Measurements from ENCODE around the gene NLRC5. TPM values are rescaled to one million over a fixed set of nuclear protein-coding genes. Genes with fewer than 3 reads are reported as not detected.
"Not testable (repeated sequence)": the region's sequence is repeated elsewhere in the genome, so short reads cannot be mapped to it uniquely, and the experiment has no call there.

The NLRC5 gene
- total RNA-seq, 3 donors from 2014 or later = 18.4 to 34.4 (median 24.1) TPM

DNA sequence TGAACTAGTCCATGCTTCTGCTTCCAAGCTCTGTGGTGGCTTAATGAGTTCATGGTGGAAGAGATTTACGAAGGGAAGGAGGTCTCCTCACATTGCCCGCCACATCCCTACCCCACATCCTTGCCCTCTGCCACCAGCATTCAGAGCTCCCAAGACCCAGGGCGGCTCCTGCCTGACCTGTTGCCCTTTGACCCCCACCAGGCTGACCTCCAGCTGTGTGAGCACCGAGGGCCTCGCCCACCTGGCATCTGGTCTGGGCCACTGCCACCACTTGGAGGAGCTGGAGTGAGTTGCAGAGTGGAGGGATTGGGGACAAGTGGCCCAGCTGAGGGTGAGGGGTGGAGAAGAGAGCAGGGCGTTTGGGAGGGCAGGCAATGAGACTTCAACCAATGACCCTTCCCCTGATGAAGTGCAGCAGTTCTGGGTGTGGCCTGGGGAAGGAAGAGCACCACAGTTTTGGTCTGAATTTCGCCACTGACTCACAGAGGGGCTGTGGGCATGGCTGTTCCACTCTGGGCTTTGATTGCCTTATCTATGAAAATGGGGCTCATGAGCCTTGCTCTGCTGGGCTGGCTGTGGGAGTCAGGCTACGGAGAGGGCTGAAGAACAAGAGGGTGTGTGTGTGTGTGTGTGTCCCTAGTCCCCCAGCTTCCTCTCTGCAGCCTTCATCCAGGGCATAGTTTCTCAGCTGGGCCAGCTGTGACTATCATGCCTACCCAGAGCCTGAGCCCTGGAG lies 80.4 kb downstream of the NLRC5 start:
- H3K4me1 ChIP-seq = no peaks in the 10 kb centered on the region
- H3K36me3 ChIP-seq = no peaks in the 10 kb centered on the region
- no peaks in the 10 kb centered on the region for H3K9me3 ChIP-seq
- DNase-seq (ENCODE audit: low spot score in 2 of 2) = no peak
- no peak overlapping the region for H3K27ac ChIP-seq
- H3K27me3 ChIP-seq = no peaks in the 10 kb centered on the region
- H3K4me3 ChIP-seq = no peak overlapping the region
- intact Hi-C loops (cut with DNase I; ENCODE audit: low total_unique reads) = loop anchor here (5.0 kb wide), 1 partner anchor 193 kb away; no protein-coding TSS in a partner anchor
- TF ChIP-seq POLR2AphosphoS5 (IDR thresholded peaks at IDR 0.05) (no peak), POLR2A (IDR thresholded peaks at IDR 0.05) (no peak)

DNA sequence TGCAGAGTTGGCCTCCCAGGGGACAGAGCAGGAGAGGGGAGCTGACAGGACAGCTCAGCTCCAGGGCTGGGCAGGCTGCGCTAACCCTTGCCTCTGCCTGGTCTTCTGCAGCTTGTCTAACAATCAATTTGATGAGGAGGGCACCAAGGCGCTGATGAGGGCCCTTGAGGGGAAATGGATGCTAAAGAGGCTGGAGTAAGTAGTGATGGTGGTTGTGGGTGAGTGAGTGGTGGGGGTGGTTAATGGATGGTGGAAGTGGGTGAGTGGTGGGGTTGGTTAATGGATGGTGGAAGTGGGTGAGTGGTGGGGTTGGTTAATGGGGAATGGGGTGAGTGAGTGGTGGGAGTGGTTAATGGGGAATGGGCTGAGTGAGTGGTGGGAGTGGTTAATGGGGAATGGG lies 81.1 kb downstream of the NLRC5 start:
- no peaks in the 10 kb centered on the region for H3K4me1 ChIP-seq
- H3K4me3 ChIP-seq = no peak overlapping the region
- H3K36me3 ChIP-seq = no peaks in the 10 kb centered on the region
- H3K27me3 ChIP-seq = no peaks in the 10 kb centered on the region
- intact Hi-C loops (cut with DNase I; ENCODE audit: low total_unique reads) = loop anchor here (5.0 kb wide), 1 partner anchor 193 kb away; no protein-coding TSS in a partner anchor
- TF ChIP-seq POLR2AphosphoS5 (IDR thresholded peaks at IDR 0.05) (no peak), POLR2A (IDR thresholded peaks at IDR 0.05) (no peak)
- TF ChIP-seq, protein P1, sequence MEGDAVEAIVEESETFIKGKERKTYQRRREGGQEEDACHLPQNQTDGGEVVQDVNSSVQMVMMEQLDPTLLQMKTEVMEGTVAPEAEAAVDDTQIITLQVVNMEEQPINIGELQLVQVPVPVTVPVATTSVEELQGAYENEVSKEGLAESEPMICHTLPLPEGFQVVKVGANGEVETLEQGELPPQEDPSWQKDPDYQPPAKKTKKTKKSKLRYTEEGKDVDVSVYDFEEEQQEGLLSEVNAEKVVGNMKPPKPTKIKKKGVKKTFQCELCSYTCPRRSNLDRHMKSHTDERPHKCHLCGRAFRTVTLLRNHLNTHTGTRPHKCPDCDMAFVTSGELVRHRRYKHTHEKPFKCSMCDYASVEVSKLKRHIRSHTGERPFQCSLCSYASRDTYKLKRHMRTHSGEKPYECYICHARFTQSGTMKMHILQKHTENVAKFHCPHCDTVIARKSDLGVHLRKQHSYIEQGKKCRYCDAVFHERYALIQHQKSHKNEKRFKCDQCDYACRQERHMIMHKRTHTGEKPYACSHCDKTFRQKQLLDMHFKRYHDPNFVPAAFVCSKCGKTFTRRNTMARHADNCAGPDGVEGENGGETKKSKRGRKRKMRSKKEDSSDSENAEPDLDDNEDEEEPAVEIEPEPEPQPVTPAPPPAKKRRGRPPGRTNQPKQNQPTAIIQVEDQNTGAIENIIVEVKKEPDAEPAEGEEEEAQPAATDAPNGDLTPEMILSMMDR (IDR thresholded peaks at IDR 0.05) = no peak
- no peak for DNase-seq (ENCODE audit: low spot score in 2 of 2)
- no peaks in the 10 kb centered on the region for H3K9me3 ChIP-seq
- H3K27ac ChIP-seq = no peak overlapping the region

DNA sequence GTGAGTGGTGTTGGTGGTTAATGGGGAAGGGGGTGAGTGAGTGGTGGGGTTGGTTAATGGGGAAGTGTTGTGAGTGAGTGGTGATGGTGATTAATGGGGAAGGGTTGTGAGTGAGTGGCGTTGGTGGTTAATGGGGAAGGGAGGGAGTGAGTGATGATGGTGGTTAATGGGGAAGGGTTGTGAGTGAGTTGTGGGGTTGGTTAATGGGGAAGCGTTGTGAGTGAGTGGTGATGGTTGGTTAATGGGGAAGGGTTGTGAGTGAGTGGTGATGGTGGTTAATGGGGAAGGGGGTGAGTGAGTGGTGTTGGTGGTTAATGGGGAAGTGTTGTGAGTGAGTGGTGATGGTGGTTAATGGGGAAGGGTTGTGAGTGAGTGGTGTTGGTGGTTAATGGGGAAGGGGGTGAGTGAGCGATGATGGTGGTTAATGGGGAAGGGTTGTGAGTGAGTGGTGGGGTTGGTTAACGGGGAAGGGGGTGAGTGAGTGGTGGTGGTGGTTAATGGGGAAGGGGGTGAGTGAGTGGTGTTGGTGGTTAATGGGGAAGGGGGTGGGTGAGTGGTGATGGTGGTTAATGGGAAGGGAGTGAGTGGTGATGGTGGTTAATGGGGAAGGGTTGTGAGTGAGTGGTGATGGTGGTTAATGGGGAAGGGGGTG lies 81.8 kb downstream of the NLRC5 start:
- not testable (repeated sequence) for H3K27ac ChIP-seq; H3K36me3 ChIP-seq; H3K27me3 ChIP-seq; H3K9me3 ChIP-seq; H3K4me1 ChIP-seq; H3K4me3 ChIP-seq; DNase-seq (ENCODE audit: low spot score in 2 of 2)
- intact Hi-C loops (cut with DNase I; ENCODE audit: low total_unique reads) = loop anchor here (5.0 kb wide), 1 partner anchor 194 kb away; no protein-coding TSS in a partner anchor

DNA sequence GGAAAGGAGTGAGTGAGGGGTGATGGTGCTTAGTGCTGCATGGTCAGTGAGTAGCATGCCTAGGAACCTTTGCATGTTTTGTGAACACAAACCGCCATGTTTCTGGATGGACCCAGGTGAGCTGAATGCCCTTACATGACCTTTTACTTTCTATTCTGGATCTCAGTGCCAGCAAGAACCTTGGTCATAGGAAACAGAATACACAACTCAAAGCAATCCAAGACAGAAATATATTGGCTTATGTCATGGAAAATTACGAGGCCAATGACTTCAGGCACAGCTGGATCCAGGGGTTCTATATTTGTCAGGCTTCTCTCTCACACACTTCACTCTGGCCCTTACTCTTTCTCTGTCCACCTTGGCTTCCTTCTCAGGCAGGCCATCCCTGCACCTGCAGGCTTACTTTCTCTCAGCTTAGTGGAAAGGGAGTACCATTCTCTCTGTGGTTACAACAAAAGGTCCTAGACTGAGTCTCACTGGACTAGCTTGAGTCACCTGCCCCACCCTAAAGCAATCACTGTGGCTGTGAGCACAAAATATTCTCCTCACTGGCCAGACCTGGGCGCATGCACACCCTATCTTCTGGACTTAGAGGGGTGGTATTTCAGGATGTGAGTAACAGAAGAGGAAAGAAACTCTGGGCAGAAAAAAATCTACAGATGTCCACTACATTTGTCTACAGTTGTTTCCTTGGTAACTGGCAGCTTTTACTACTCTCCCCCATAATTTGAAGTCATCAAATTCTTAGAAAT lies 82.7 kb downstream of the NLRC5 start:
- Histone ChIP-seq H3K27me3 (no peaks in the 10 kb centered on the region), H3K27ac (no peak overlapping the region), H3K4me3 (no peak overlapping the region), H3K36me3 (no peaks in the 10 kb centered on the region), H3K4me1 (no peaks in the 10 kb centered on the region), H3K9me3 (no peaks in the 10 kb centered on the region)
- intact Hi-C loops (cut with DNase I; ENCODE audit: low total_unique reads) = loop anchor here (5.0 kb wide), 1 partner anchor 195 kb away; no protein-coding TSS in a partner anchor
- TF ChIP-seq POLR2A (IDR thresholded peaks at IDR 0.05) (no peak), POLR2AphosphoS5 (IDR thresholded peaks at IDR 0.05) (no peak)
- TF ChIP-seq, protein P1 (IDR thresholded peaks at IDR 0.05) = no peak
- no peak for DNase-seq (ENCODE audit: low spot score in 2 of 2)

DNA sequence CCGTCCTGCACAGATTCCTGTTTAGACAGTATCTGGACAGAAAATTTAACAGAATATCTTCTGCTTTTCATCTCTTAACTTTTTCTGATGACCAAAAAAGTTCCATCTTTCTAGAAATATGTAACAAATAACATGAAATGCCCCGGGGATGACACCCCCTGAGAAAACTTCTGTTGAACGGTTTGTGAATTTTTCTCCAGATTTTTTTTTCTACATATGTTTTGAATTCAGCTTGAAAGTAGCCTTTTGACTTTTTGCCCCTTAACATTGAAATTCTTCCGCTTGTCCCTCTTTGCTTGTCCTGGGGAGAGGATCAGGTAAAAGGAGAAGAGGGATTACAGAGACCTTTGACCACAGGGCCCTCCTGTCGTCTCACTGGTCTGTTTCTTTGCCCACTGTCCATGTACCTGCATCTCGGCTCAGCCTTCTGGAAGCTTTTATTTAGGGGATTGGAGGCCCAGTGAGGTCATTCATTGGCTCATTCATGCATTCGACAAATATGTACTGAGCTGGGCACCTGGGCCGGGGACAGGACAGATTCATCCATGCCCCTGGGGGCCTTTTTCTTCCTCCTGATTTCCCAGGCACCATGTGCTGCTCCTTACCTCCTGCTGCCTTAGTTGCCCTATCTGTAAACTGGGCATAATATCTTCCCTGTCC lies 83.4 kb downstream of the NLRC5 start:
- H3K27ac ChIP-seq = no peak overlapping the region
- intact Hi-C loops (cut with DNase I; ENCODE audit: low total_unique reads) = loop anchor here (5.0 kb wide), 1 partner anchor 195 kb away; no protein-coding TSS in a partner anchor
- no peaks in the 10 kb centered on the region for H3K27me3 ChIP-seq
- DNase-seq (ENCODE audit: low spot score in 2 of 2) = no peak
- no peak overlapping the region for H3K4me3 ChIP-seq
- TF ChIP-seq, protein P1 (IDR thresholded peaks at IDR 0.05) = no peak
- TF ChIP-seq POLR2A (IDR thresholded peaks at IDR 0.05) = no peak
- no peak for TF ChIP-seq POLR2AphosphoS5 (IDR thresholded peaks at IDR 0.05)
- no peaks in the 10 kb centered on the region for H3K4me1 ChIP-seq
- no peaks in the 10 kb centered on the region for H3K9me3 ChIP-seq
- H3K36me3 ChIP-seq = no peaks in the 10 kb centered on the region
